Iris pigment epithelial cell (primary cell): ENCODE results near the gene CLCA2.

Source experiments
- DNase-seq: peaks from one replicate; pipeline ENCODE4 v3.0.0-alpha.2; 2011; ENCODE audit warnings: low read depth

Gene CLCA2

DNA sequence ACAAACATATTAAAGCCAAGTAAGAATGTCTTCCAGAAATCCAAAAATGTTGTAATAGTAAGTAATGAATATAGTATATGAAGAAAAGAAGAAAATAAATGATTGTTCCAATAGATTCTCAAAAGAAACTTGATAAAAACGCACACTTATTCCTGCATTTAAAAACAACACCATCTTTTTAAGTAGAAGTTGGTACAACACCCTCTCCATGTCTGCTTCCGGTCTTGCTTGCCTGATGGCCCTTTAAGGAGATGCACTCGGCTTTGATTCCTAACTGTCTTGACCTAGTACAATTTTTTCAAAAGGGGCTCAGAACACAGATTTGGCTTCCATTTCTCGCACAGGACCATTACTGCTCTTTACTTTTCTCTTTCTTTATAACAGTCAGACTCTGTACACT lies 53.7 kb downstream of the CLCA2 start:
- no peak for DNase-seq

DNA sequence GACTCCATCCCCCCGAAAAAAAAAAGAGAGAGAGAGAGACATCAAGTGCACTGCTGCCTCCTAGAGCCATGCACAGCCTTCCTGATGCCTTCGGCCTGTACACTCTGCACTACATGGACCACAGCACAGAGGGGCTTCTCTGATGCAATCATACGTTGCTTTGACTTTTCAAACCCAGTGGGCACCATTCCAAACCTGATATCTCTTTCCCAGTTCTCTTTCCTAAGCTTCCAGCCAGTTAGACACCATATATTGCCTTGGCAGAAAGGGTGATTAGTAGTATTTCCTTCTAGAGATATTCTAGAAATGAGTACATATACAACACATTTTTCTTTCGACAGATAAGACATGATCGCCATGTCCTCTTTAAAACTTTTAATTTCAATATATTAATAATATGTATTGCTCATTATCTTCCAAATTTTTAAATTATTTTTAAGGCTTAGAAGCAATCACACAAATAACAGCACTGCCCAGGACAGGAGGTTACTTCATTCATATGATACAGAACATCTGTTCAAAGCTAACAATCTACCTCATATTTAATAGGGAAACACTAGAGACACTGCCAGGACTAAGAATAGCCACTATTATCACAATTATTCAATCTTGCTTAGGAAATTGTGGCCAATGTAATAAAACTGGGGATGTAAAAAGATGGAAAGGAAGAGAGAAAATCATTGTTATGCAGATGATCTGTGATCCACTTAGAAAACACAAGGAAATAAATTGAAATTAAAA lies 54.6 kb downstream of the CLCA2 start:
- DNase-seq: no peak

DNA sequence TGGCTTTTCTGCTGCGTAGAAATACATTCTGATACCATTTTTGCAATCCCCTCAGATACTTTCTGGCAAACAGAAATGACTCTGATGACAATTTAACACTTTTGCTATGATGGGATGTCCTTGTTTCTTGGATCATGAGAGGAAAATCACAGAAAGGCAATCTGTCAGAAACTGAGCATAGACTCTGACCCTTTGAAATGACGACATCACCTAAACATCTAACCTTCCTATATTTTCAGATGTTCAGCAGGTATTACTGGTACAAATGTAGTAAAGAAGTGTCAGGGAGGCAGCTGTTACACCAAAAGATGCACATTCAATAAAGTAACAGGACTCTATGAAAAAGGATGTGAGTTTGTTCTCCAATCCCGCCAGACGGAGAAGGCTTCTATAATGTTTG lies 58.0 kb downstream of the CLCA2 start:
- no peak for DNase-seq

DNA sequence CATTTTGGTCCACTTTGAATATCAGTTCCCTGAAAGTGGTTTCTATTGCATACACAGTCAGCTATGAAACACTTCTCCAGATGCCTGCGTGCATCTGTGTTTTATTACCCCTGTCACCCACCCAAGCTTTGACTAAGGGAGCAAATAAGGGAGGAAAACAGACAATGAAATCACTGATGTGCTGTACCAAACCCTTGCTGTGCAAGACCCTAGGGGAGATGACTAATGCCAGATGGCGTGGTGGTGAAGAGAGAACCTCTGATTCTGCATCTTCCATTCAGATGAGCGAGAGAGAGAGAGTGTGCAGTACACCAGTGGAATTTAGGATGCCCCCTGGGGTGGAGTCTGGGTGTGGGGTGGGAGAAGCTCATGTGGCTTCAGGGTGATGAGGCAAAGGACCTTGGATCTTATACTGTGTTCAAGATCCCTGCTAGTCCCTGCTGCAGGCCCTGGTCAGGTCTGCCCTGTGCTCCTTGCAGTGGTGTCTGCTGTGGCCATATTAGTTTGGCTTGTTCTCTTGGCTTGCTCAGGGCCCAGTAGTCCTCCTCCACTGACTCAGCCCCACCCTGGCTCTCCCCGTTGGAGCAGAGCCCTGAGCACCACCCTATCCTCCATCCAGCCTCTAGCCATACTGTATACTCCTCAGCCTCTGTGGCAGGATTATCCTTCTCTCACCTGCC lies 63.3 kb downstream of the CLCA2 start:
- DNase-seq: peak; percentile 17

DNA sequence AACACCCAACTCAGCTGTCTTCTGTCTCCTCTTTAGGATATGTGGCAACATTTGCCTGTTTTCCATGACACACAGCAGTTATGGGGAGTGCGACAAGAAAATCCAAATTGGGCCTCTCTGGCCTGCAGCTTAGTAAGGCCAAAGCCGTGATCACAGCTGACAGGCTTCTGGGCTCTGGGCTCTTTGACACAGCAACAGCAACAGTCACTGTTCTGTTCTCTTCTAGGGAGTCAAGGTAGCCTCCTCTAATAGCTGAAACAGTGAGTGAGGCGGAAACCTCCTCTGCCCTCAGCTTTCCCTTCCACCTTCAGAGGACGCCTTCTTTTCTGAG lies 63.8 kb downstream of the CLCA2 start:
- DNase-seq: no peak

DNA sequence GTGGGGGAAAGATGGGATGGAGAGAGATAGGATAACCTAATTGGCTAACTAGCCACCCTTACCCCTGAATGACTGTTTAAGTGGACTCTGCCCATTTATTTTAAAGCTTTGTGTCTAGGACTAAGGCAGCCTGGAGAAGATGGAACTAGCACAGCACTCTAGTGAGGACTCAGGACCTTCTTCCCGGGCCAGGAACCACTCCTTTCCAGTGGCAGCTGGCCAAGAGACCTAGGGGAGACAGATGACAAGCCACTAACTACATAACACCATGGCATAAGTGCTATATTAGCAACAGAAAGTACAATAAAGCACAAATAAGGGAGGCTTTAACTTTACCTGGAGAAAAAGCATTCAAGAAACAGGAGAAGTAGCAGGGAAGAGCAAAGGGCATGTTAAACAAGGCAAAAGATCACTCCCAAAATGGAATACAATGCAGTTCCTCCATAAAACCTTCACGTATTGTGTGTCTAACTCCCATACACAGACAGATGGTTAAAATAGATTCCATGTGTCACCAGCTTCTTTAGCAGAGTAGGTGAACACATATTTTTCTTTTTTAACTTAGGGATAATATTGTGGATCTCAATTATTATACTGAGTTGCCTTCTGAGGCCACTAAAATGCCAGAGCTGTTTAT lies 65.4 kb downstream of the CLCA2 start:
- DNase-seq: no peak

DNA sequence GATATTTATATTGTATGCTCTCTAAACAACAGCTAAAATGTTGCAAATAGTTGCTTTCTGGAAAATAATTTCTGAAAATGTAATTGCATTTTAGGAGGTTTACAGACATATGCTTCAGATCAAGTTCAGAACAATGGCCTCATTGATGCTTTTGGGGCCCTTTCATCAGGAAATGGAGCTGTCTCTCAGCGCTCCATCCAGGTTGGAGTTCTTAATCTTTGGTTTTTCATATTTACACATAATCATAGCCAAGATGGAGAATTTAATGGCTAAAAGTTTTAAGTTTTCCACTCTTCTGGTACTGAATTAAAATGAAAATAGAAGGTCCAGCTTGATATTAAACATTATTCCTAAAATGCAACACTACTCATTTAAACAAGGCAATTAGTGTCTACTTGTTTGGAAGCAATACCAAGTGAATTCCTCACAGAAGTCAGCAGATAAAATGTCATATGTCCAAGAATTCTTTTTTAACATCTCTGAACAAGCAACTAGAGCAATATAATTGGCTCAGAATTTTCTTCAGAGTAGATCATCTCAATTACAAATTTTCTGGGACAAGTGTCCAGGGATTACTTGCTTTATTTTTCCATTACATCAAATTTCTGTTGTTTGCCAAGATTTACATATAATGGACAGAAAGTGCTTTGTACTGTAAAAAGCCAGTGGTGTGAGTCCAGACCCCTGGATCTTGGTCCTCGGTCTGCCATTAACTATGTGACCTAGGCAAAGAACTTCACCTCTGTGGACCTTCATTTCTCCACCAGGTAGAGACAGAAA lies 67.4 kb downstream of the CLCA2 start:
- DNase-seq: no peak

DNA sequence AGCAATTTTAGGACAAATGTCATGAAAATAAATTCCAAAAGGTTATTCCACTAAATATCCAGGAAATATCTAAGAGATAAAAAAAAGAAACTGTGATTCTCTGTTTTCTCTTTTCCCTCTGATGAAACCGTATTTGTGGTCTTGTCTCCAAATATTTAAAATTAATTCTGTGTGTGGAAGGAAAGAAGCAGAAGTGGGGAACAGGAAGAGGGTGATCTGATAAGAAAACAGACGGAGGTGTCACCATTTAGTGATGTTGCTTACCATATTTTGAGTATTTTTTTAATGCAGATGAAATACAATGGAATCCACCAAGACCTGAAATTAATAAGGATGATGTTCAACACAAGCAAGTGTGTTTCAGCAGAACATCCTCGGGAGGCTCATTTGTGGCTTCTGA lies 74.3 kb downstream of the CLCA2 start:
- DNase-seq: no peak

DNA sequence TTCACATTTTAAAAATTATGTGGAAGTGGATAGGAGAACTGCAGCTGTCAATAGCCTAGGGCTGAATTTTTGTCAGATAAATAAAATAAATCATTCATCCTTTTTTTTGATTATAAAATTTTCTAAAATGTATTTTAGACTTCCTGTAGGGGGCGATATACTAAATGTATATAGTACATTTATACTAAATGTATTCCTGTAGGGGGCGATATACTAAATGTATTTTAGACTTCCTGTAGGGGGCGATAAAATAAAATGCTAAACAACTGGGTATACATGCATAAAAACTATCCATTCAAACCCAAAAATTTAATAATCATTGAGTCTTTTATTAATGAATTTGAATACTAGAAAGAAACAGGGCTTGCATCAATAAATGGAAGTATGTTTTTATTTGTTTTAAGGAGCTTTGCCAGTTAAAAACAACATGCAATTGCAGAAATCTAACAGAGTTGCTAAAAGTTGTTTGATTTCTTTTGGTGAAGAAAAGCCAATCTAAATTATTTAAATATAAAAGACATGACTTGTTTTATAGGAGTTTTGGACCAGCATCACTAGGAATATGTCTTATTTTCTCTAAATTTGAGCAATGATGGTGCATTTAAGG lies 76.1 kb downstream of the CLCA2 start:
- DNase-seq: peak; percentile 38

DNA sequence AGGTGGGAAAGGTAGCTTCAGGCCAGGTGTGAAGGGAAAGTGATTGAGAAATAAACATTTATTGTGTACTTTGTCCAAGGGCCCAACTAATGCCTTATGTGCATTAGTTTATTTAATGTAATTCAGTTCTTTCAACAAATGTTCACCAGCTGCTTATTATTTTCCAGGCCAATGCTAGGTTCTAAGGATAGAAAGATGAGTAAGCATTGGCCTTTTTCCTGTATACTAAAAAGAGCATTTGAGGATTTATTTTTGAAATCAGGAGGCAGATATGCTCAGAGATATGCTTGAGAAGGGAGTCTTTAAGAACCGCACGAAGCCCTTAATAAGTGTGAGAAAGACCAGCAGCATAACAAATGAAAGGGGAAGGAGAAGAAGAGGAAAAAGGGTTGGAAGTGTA lies 76.7 kb downstream of the CLCA2 start:
- no peak for DNase-seq

DNA sequence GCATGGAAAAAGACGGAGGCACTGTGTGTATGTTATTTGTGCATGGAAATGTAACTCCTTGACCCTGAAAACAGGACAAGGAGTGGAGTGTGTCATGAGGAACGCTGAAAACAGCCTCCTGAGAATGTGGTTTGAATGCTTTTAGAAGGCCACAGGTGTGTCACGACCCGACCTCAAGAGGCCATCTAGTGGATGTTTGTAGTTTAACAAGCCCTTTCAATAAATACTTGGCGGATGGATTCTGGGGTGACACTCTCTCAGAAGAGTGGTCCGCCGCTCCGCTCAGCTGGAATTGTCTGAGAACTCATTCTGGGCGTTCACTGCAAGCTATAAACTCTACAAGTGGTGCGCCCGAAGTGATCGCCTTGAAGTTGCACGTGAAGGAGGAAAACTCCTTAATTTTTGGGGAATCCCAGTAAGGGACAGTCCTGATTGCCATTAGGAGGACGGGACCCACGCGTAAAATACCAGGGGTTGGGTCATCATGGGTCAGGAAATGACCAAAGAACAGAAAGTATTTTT lies 78.2 kb downstream of the CLCA2 start:
- peak; percentile 13 for DNase-seq

DNA sequence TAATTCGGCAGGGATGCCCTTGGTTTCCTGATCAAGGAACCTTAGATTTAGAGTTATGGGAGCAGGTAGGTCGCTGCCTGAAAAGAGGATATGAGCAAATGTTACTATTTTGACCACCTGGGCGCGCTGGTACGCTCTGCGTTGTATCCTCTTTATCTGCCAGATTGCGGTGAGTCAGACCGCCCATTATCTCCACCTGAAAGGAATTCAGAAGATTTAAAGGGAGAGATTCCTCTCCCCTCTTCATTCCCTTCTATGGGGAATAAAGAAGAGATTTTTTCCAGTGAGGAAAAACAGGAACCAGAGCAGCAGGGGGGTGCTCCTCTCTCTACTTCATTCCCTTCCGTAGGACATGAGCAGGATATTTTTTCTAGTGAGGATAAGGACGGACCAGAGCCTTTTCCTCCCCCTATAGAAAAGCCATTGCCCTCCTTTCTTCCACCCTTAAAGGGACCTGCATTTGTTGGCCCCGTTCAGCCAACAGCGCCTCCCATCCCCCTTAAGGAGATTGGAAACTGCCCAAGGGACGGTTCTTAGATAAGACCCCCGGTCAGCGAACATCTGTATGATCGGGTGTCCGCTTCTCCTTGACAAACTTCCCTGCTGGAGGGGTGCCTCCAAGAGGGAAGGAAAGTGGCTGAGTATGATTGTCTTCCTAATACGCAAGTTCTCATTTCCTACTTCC lies 78.9 kb downstream of the CLCA2 start:
- DNase-seq: no peak

DNA sequence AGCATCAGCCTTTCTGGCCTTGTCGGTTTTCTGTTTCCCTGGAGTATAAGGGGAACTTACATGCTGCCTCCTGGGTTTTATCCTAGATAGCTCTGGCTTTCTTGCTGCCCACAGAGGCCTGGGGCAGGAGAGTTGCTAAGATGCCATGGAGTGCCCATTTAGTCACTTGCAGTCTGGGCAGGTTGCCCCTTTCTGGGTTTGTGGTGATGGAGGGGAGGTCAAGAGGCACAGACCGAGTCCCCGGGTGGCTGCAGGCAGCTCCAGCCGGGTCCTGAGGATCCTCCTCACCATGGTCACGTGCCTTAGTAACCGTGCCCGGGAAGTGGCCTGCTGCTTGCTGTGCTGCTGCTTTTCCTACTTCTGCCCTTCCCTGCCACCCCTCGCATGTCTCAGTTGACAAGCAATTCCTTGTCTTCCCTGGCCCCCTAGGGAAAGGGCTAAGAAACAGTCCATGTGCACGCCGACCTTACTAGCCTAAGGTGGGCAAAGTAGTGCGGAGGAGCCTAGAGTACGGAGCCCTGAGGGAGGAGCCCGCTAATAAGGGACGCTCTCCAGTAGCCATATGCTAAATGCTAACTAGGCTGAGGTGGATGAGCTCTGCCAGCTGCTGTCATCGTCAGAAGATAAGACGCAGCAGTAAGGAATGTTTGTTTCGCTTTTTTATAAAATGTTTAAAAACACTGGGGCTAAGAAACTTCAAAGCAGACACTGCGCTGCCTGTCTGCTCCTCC lies 79.6 kb downstream of the CLCA2 start:
- DNase-seq: peak; percentile 19

DNA sequence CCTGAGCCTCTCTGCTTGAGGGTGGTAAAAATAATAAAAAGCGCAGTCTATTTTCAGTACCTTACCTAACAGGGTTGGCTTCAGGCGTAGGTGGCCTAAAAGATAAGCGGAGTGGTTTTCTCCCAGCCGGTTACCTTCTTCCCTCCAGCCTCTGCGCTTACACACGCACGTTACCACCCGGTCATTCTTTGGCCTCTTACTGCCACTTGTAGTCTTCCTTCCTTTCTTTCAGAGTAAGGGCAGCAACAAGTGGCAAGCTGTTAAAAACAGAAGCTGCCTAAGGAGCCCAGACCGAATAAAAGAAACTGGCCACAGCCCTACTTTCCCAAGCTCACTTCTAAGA lies 80.1 kb downstream of the CLCA2 start:
- DNase-seq: no peak

DNA sequence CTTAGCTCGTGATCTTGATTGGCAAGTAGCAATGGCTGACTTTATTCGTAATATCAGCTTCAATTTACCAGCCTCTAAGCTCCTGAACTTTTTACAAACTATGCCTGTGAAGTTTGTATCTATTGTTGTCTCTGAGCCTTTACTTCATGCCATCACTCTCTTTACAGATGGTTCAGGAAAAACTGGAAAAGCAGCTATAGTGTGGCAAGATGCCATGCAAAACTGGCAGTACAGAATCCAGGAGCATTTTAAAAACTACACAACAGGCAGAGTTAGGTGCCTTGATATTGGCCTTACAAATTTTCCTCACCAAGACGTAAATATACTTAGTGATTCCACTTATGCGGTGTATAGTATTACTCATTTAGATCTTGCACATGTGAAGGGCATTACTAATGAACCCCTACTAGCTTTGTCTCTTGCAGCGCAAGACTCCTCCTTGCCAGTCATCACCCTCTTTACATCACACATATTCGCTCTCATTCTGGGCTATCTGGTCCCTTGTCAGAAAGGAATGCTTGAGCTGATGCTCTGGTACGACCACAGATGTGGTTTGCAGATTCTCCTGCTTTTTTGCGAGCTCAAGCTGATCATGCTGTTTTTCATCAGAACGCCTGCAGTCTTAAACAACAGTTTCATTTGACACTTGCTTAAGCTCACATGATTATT lies 81.1 kb downstream of the CLCA2 start:
- DNase-seq: no peak

DNA sequence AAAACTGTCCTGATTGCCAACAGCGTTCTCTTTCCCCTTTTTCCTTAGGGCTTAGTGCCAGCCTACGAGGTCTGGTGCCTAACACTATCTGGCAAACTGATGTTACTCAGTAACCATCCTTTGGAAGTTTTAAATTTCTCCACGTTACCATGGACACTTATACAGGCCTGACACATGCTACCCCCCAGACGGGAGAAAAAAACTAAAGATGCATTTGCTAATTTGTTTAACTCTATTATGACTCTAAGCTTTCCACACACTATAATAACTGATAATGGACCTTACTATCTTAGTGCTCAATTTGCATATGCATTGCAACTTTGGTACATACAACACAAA lies 81.6 kb downstream of the CLCA2 start:
- DNase-seq: no peak
